Upper lobe of left lung (tissue), 4 donors: ENCODE results near the gene OR2A42.
"Not testable (repeated sequence)": the region's sequence is repeated elsewhere in the genome, so short reads cannot be mapped to it uniquely, and the experiment has no call there.

Experiments
- CTCF ChIP-seq, 6 experiments: fragments of 450-650 bp in 4 of 6; fragments of 200-600 bp in 2 of 6; sonication (generic) in 2 of 6; IDR thresholded peaks; one replicate each; pipeline ENCODE4 v1.5.1; 2016 to 2019; ENCODE audit warnings: antibody characterized with exemption in 6 of 6
- POLR2AphosphoS5 ChIP-seq, 2 donors: sonication (generic); formaldehyde crosslinking; IDR thresholded peaks; one replicate each; pipeline ENCODE4 v1.5.1; 2017; ENCODE audit warnings: antibody characterized with exemption in 2 of 2

GRCh38 chr7:144275281-144275680 lies 35.9 kb upstream of the OR2A42 start:
- TF ChIP-seq CTCF, POLR2AphosphoS5 (IDR thresholded peaks at IDR 0.05): not testable (repeated sequence)
